Mammary epithelial cell (primary cell): ENCODE measurements around the gene VAPA.

Experiments
- CTCF ChIP-seq, 2 donors: IDR thresholded peaks in 1 of 2; conservative IDR thresholded peaks in 1 of 2; 2 replicates each; pipeline ENCODE4 v1.5.1; 2011 to 2012; ENCODE audit warnings: inconsistent platforms in 2 of 2, low read length in 2 of 2, mild to moderate bottlenecking in 2 of 2, control low read depth in 1 of 2, low read depth in 1 of 2; ENCODE audit not compliant: insufficient read depth in 1 of 2; ENCODE audit errors: extremely low read depth in 1 of 2
- EZH2 ChIP-seq: IDR thresholded peaks from 2 replicates; pipeline ENCODE4 v1.6.1; 2012; ENCODE audit warnings: low read length, inconsistent platforms, borderline replicate concordance

DNA sequence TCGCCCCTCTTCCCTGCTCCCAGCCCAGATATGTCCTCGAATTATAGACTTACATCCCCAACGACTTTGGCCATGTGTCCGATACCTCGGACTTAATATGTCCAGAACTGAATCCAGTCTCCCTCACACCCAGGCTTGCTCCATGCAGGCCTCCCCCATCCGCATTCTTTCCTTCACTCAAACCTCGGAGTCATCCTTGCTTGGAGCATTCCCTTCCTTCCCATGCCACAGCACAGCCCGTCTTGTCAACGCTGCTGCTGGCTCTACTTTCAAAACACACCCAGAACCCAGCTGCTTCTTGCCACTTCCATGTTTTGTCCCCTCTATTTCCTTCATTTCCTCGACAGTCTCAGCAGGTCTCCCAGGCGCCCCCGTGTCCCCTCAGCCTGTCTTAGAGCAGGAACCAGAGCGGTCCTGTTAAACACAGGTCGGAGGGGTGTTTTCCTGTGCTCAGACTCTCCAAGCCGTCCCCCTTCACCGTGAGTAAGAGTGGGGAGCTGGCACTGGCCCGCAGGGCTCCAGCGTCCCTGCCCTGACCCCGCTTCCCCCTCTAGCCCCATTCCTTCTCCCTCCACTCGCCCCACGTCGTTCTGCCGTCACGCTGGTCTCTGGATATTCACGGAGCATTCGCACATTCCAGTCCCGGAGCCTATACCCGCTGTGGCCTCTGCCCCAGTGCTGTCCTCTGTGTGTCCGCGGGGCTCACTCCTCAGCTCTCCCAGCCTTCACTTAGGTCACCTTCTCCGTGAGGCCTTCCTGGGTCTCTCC, 54.4 kb downstream of the VAPA start:
- no peak for TF ChIP-seq CTCF (conservative IDR thresholded peaks at IDR 0.05 in 1 of 2, IDR thresholded peaks at IDR 0.05 in 1 of 2; ENCODE audit: extremely low read depth in 1 of 2, insufficient read depth in 1 of 2, low read depth in 1 of 2, low read length in 2 of 2)
- TF ChIP-seq EZH2: no peak
